ENCODE data around the gene CREBBP. TPM values are rescaled to one million over a fixed set of nuclear protein-coding genes. Genes with fewer than 3 reads are reported as not detected.

Gene CREBBP
- total RNA-seq, 1 donor from 2014 or later: 84.7 TPM

- TF ChIP-seq, protein P1, sequence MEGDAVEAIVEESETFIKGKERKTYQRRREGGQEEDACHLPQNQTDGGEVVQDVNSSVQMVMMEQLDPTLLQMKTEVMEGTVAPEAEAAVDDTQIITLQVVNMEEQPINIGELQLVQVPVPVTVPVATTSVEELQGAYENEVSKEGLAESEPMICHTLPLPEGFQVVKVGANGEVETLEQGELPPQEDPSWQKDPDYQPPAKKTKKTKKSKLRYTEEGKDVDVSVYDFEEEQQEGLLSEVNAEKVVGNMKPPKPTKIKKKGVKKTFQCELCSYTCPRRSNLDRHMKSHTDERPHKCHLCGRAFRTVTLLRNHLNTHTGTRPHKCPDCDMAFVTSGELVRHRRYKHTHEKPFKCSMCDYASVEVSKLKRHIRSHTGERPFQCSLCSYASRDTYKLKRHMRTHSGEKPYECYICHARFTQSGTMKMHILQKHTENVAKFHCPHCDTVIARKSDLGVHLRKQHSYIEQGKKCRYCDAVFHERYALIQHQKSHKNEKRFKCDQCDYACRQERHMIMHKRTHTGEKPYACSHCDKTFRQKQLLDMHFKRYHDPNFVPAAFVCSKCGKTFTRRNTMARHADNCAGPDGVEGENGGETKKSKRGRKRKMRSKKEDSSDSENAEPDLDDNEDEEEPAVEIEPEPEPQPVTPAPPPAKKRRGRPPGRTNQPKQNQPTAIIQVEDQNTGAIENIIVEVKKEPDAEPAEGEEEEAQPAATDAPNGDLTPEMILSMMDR (conservative IDR thresholded peaks at IDR 0.05): no peak
- Mint-ChIP-seq H3K27me3 (ENCODE audit: low read depth) (no peaks in the 10 kb centered on the region), H3K36me3 (ENCODE audit: low read depth) (peaks cover 3% of the 10 kb centered on the region), H3K27ac (ENCODE audit: unreplicated experiment) (no peak overlapping the region), H3K4me1 (peaks cover 30% of the 10 kb centered on the region), H3K9me3 (no peaks in the 10 kb centered on the region), H3K4me3 (no peak overlapping the region)
- DNase-seq (ENCODE audit: low read depth, low spot score): no peak
Measured at GRCh38 chr16:3800019-3800418, 80.5 kb downstream of the CREBBP start.

GRCh38 chr16:3799354-3799753 is 81.2 kb downstream of the CREBBP start:
- Mint-ChIP-seq H3K4me3 (no peak overlapping the region), H3K4me1 (peaks cover 27% of the 10 kb centered on the region), H3K9me3 (no peaks in the 10 kb centered on the region), H3K27ac (ENCODE audit: unreplicated experiment) (no peak overlapping the region), H3K27me3 (ENCODE audit: low read depth) (no peaks in the 10 kb centered on the region), H3K36me3 (ENCODE audit: low read depth) (peaks cover 3% of the 10 kb centered on the region)
- TF ChIP-seq, protein P1 (conservative IDR thresholded peaks at IDR 0.05): no peak
- no peak for DNase-seq (ENCODE audit: low read depth, low spot score)

- no peak for DNase-seq (ENCODE audit: low read depth, low spot score)
- Mint-ChIP-seq H3K36me3 (ENCODE audit: low read depth) (peaks cover 3% of the 10 kb centered on the region), H3K4me1 (peaks cover 22% of the 10 kb centered on the region), H3K9me3 (no peaks in the 10 kb centered on the region), H3K4me3 (no peak overlapping the region), H3K27me3 (ENCODE audit: low read depth) (no peaks in the 10 kb centered on the region), H3K27ac (ENCODE audit: unreplicated experiment) (no peak overlapping the region)
- TF ChIP-seq, protein P1 (conservative IDR thresholded peaks at IDR 0.05): no peak
Measured at GRCh38 chr16:3798838-3799237, 81.7 kb downstream of the CREBBP start.

DNA sequence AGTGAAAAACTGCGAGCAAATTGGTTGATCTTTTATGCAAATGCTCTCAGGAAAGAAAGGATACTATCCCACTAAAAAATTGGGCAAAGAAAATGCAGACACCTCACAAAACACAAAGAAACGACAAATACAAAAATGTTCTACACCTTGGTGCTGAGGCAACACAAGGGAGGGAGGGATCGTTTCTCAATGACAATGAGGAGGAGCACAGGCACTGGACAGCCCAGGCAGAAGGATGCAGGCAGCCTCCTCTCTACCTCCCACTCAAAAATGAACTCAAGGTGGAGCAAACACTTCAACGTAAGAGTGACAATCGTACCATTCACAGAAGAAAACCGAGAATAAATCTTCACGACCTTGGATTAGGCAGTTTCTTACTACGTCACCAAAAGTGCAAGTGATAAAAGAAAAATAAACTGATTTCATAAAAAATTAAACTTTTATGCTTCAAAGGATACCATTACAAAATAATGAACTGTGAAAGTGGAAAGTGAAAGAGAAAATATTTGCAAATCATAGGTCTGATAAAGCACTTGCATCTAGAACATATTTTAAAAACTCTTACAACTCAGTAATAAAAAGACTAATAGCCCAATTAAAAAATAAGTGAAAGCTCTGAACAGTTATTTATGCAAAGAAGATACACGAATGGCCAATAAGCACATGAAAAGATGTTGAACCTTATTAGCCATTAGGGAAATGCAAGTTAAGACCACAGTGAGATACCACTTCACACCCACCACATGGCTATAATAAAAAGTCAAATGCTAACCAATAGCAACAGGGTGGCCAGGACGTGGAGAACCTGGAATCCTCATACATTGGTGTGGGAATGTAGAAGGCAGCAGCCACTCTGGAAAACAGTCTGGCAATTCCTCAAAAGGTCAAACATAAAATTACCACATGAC is 82.4 kb downstream of the CREBBP start:
- Mint-ChIP-seq H3K36me3 (ENCODE audit: low read depth) (peaks cover 3% of the 10 kb centered on the region), H3K27me3 (ENCODE audit: low read depth) (no peaks in the 10 kb centered on the region), H3K4me3 (no peak overlapping the region), H3K9me3 (no peaks in the 10 kb centered on the region), H3K4me1 (peaks cover 21% of the 10 kb centered on the region), H3K27ac (ENCODE audit: unreplicated experiment) (no peak overlapping the region)
- DNase-seq (ENCODE audit: low read depth, low spot score): no peak
- TF ChIP-seq, protein P1 (conservative IDR thresholded peaks at IDR 0.05): no peak

- H3K27ac Mint-ChIP-seq (ENCODE audit: unreplicated experiment): no peak overlapping the region
- no peak overlapping the region for H3K4me3 Mint-ChIP-seq
- H3K27me3 Mint-ChIP-seq (ENCODE audit: low read depth): no peaks in the 10 kb centered on the region
- no peaks in the 10 kb centered on the region for H3K36me3 Mint-ChIP-seq (ENCODE audit: low read depth)
- TF ChIP-seq, protein P1 (conservative IDR thresholded peaks at IDR 0.05): no peak
- H3K4me1 Mint-ChIP-seq: peaks cover 17% of the 10 kb centered on the region
- no peaks in the 10 kb centered on the region for H3K9me3 Mint-ChIP-seq
- DNase-seq (ENCODE audit: low read depth, low spot score): no peak
Measured at GRCh38 chr16:3797473-3797872, 83.0 kb downstream of the CREBBP start.

Data from neural crest cell (in vitro differentiated cells).